ENCODE results near the gene SETD2. TPM values are rescaled to one million over a fixed set of nuclear protein-coding genes. Genes with fewer than 3 reads are reported as not detected.
A peak's percentile ranks its signal among the peaks of the same experiment; 100 is the strongest.

The SETD2 gene
- total and polyA plus RNA-seq, 2 donors (not counting 1 experiment from before 2014, with no cell fraction given): 22.6 to 91.4 TPM

GRCh38 chr3:46976326-46977190 lies 187.4 kb downstream of the SETD2 start, which contains the start of gene CCDC12:
Gene CCDC12 (minus strand): TSS chr3:46976745. CDS start chr3:46976732, 13 bp downstream.
- H3K79me2 ChIP-seq (ENCODE audit: control insufficient read depth, insufficient read depth, low read length): peaks cover 89% of the 10 kb centered on the region
- no peaks in the 10 kb centered on the region for H3K9me3 Mint-ChIP-seq (ENCODE audit: insufficient read depth)
- no peak for TF ChIP-seq CTCF (IDR thresholded peaks at IDR 0.05)
- no peaks in the 10 kb centered on the region for H3K36me3 ChIP-seq (replicated peaks in 1 of 2; ENCODE audit: control extremely low read depth in 1 of 2, control insufficient read depth in 1 of 2, extremely low read depth in 1 of 2, insufficient read depth in 2 of 2, low read length in 1 of 2)
- DNase-seq: peak; percentile 98
- peaks cover 69% of the 10 kb centered on the region for H3K4me1 Mint-ChIP-seq
- peak within 1 kb of the TSS; percentile 88 for H3K9ac ChIP-seq (ENCODE audit: low read length)
- peak within 1 kb of the TSS; percentile 97 for H3K27ac Mint-ChIP-seq
- peak within 1 kb of the TSS; percentile 63 to 91 (median 85) for H3K4me3 ChIP-seq (ENCODE audit: control extremely low read depth in 1 of 5, extremely low read depth in 1 of 5, insufficient read depth in 1 of 5, low read depth in 2 of 5, low read length in 4 of 5)
- under 1% methylated on average over 50 of the region's 64 CpGs for WGBS (ENCODE audit: insufficient coverage)
- H3K4me3 Mint-ChIP-seq: peak within 1 kb of the TSS; percentile 96
- peak within 1 kb of the TSS; percentile 75 to 88 for H3K27ac ChIP-seq (ENCODE audit: low read length in 2 of 2)
- H4K20me1 ChIP-seq (ENCODE audit: control insufficient read depth, insufficient read depth, low read length, poor library complexity, severe bottlenecking): peaks cover 47% of the 10 kb centered on the region
- H3K9me3 ChIP-seq (ENCODE audit: control extremely low read depth in 1 of 3, control insufficient read depth in 2 of 3, insufficient read depth in 1 of 3, low read length in 2 of 3): no peaks in the 10 kb centered on the region
- no peaks in the 10 kb centered on the region for H3K27me3 ChIP-seq (replicated peaks in 1 of 4; ENCODE audit: control extremely low read depth in 1 of 4, control insufficient read depth in 3 of 4, insufficient read depth in 4 of 4, low read length in 3 of 4)
- H2AFZ ChIP-seq (ENCODE audit: insufficient read depth, low read depth, low read length, poor library complexity, severe bottlenecking): peak within 1 kb of the TSS; percentile 99
- ChIA-PET POLR2A (interaction anchor here (0.6 to 2.1 kb wide), 19 partner anchors 11 to 803 kb away, joined by 3 to 14 read pairs (median 4); partner anchors contain the start of gene SETD2), CTCF (interaction anchor here (0.6 to 1.1 kb wide), 5 partner anchors 10 to 91 kb away, joined by 3 to 4 read pairs (median 3); no protein-coding TSS in a partner anchor)
- no peaks in the 10 kb centered on the region for H3K27me3 Mint-ChIP-seq
- H3K4me1 ChIP-seq (ENCODE audit: control insufficient read depth in 2 of 2, insufficient read depth in 2 of 2, low read length in 2 of 2): peaks cover 69 to 87% of the 10 kb centered on the region in 2 donors
- peak; percentile 75 for ATAC-seq (ENCODE audit: low read depth)
- intact Hi-C loops (cut with micrococcal nuclease): loop anchor here (1.0 to 5.0 kb wide), 6 partner anchors 14 to 806 kb away; partner anchors contain the start of genes KIF9, KLHL18, SETD2 and SMARCC1
- peak within 1 kb of the TSS; percentile 90 for H3K4me2 ChIP-seq (replicated peaks; ENCODE audit: low read depth, low read length, poor library complexity, severe bottlenecking)

All from B cell (primary cell).